ENCODE measurements around the gene TMEM120A.
A peak's percentile ranks its signal among the peaks of the same experiment; 100 is the strongest.

TMEM120A gene

DNA sequence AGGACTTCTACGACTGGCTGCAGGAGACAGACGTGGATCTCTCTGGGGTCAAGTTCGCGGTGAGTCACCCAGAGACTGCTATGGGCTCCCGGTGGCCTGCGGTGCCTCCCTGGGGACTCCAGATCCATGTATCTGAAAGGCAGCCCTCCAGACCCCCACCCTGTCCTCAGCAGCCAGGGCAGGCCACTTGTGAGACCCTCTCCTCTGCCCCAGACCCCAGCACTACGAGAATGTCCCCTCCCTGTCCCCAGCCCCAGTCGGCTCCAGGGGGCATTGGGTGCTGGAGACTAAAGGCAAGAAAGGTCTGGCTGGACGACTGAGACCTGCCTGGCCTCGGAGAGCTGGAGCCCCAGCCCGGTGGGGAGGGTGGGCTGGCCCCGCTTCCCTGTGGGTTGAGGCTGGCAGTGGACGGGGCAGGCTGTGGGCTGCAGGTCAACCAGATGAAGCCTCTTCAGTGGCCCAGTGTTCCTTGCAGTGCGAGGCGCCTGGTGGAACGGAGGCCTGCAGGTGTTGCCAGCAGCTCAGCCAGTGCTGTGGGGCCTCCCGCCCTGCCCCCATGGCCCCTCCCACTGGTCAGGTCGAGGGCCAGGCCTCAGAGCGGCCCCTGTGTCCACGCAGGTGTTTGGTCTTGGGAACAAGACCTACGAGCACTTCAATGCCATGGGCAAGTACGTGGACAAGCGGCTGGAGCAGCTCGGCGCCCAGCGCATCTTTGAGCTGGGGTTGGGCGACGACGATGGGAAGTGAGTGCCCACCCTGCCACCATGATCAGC lies 13.8 kb downstream of the TMEM120A start:
- DNase-seq: no peak

DNA sequence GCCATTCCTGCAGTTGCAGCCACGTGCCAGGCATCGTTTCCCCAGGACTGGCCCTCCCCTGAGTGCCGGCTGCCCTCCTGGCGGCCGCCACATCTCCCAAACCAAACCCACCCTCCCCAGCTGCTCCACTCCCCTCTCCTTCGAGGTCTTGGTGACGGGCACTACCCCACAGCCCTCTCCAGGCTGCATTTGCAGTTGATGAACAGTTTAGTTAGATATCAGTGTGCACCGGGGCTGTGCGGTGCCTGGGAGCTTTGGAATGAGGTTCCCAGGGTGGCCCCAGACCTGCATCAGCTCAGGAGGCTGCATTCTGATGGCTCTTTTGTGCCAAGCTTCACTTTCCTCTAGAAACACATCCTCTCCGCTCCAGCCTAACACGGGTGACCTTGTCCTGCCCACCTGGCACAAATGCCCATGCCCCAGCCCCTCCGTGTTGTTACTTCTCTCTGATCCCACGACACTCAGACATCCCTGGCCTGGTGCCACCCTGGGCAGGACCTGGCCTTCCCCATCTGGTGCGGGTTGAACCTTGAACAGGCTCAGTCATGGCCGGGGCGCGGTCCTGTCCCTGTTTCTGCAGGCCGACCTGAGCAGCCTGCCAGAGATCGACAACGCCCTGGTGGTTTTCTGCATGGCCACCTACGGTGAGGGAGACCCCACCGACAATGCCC lies 14.5 kb downstream of the TMEM120A start:
- DNase-seq: no peak

DNA sequence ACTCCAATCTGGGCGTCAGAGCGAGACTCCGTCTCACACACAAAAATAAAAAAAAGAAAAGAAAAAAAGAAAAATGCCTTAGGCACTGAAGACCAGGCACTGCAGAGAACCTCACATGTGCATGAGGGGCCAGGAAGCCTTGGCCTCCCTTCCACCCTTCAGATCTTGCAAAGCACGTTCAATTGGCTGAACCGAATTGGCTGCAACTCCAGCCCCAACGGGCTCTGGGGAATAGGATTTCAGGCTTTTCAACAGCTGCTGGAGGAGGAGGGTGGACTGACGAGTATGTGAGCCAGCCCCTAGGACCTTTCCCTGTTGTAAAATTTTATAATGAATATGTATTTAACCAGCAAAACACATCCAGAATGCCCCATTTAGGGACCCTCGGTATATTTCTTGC lies 16.7 kb downstream of the TMEM120A start:
- no peak for DNase-seq

DNA sequence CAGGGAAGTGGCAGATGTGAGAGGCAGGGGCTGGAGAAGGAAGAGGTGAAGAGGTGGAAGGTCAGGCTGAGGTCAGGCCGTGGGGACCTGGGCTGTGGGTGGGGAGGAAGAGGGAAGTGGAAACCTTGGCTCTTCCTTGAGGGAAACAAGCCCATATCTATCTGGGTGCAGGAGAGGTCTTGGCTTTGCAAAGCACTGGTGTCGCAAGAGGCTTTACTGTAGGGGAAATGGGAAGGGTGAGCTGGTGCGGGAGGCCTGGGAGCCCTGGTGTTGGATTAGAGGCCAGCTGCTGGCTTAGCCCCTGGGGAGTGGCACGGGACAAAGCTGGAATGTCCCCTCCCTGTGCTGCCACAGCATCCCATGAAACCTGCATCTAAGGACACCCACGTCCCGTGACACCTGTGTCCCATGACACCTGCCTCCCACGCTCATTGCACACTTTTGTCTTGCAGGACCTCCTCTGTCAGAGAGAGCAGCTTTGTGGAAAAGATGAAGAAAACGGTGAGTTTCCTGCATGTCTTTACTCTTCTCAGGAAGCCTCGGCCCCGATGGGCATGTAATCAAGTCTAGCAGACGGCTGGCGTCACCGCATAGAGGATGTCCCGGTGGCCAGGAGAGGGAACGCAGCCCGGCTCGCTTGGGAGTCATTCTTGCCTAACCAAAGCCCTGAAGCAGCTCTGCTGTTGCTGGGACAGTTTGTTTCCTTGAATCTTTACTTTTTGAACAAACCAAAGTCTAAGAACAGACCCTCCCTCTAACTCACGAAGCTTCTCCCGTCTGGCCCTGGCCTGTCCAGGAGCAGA lies 22.2 kb downstream of the TMEM120A start:
- peak; percentile 64 for DNase-seq

DNA sequence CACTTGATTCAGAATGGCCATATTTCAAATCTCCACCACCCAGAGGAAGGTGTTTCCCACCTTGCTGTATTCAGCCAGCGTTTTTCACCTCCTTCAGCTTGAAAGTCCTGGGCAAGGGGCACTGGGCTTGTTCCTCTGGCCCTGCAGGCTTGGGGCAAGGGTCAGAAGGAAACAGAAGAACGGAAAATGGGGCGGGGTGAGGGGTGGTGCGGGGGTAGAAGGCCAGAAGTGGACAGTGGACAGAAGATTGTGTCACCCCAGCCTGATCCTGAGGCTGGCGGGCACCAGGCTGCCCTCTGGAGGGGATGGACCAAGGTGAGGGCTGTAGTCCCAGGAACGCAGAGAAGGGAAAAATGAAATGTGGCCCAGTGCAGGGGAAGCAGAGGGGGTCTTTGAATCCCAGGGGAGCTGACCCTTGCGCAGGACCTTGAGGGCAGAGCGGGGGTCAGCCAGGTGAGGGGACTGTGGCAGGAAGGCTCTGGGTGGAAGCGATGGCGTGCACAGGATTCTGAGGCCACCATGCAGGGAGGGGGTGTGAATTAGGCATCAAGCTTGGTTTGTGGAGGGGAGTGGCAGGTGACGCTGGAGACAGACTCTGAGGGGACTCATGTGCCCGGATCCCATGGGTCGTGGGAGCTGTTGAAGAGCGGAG lies 23.0 kb downstream of the TMEM120A start:
- DNase-seq: no peak

DNA sequence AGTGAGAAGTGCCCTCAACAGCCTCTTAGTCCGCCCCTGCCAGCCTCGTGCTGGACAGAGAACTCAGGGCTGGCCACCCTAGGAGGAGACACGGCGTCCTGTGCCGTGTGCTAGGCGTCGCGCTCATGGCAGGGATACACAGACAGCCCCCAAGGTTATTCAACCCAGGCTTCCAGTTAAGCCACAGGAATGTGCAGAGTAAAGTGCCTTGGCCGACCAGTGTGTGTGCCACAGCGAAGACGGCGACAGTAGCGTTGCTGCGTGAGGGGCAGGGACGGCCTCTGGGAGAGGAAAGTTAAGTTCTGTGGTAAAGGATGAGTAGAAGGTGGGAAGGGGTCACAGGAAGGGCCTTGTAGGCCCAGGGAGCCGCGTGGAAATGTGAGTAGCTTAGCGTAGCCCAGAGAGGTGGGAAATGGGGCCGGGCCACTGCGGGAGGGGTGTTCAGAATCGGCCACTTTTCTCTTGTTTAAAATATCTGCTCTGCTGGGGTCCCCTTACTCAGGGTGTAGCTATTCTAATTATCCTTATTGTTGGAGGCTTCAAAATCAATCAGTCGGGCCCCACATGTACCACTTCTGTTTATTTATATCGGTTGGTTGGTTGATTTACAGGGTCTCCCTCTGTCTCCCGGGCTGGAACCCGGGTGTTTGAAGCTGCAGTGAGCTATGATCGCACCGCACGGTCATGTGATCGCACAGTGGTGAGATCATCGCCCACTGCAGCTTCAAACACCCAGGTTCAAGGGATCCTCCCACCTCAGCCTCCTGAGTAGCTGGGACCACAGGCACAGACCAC lies 24.5 kb downstream of the TMEM120A start:
- no peak for DNase-seq

DNA sequence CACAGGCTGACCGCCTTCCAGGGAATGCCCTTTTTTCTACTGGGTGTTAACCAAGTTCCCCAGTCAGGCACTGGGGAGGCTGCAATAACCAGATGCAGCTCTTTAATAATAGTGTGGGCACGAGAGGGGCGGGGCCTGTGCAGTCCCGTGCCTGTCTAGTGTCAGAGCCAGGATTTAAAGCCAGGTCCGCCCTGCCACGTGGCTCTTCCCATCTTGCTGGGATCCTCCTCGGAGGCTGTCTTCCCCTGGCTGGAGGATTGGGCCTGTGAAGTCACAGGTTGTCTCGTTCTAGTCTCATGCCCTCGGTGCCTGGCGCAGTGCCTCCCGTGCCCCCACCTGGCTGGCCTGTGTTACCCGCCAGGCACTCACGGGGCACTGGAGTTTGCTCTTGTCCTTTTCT lies 25.2 kb downstream of the TMEM120A start:
- DNase-seq: no peak

DNA sequence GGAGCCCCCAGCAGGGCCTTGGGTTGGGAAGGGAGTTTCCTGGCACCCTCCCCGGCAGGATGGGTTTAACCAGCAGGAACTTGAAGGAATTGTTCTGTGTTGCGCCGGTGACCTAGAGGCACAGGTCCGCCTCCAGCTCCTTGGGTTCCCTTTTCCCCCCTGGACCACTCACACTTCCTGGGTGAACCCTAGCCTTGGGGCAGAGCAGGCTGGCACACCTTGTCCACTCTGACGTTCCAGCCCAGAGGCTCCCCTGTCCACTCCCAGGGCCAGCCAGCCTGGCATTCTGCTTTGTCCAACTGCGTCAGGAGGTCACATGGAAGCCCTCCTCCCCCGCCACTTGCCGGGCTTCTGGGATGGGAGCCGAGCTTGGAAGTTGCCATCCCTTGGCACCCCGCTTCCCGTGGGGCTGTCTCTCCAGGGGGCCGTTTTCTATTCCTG lies 25.8 kb downstream of the TMEM120A start:
- DNase-seq: no peak

DNA sequence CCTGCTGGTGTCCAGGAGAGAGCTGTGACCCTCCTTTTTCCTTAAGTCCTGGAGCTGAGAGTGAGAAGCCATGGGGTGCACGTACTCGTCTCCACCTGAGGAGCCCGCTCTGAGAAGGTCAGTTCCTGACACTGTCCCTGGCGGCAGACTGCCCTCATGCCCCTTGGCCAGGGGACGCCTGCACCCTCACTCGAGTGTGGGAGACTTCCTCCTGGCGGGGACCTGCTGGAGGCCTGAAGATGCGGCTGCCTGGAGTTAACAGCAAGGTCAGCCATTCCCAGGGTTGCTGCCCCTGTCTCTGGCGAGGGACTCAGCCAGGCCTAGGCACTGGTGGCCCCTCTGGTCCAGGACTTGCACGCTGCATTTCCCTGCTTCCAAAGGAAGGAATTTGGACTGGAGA lies 26.4 kb downstream of the TMEM120A start:
- no peak for DNase-seq

DNA sequence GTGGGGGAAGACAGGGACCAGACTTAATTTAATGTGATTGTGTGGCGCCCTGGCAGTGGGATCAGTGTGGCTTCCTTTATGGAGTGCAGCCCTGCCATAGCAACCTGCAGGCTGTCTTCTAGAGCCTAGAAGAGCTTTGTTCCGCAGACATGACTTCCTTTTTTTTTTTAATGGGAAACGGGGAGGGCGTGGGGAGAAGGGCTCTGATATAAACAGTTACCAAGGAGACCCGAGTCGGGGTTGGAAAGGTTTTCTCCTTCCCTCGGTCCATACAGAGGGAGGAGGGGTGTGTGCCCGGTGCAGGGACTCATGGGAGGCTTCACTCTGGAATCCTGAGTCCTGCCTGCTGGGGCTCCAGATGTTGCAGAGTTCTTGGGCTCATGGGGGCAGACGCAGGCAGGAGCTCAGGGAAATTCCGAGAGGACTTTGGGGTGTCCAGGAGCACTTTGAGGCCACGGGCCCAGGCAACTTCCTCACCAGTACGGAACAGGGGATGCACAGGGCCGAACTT lies 26.9 kb downstream of the TMEM120A start:
- peak; percentile 58 for DNase-seq

DNA sequence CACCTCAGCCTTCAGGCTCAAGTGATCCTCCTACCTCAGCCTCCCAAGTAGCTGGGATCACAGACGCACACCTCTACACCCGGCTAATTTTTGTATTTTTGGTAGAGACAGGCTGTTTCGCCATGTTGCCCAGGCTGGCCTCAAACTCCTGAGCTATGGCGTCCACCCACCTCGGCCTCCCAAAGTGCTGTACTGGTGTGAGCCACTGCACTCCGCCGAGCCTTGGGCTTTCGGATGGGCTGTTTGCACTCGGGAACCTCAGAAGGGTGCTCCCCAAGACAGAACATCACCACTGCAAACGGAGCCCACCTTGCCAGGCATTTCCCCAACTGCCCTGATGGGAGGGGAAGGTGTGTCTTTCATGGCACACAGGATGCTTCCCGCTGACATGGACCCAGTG lies 27.3 kb downstream of the TMEM120A start:
- DNase-seq: no peak

DNA sequence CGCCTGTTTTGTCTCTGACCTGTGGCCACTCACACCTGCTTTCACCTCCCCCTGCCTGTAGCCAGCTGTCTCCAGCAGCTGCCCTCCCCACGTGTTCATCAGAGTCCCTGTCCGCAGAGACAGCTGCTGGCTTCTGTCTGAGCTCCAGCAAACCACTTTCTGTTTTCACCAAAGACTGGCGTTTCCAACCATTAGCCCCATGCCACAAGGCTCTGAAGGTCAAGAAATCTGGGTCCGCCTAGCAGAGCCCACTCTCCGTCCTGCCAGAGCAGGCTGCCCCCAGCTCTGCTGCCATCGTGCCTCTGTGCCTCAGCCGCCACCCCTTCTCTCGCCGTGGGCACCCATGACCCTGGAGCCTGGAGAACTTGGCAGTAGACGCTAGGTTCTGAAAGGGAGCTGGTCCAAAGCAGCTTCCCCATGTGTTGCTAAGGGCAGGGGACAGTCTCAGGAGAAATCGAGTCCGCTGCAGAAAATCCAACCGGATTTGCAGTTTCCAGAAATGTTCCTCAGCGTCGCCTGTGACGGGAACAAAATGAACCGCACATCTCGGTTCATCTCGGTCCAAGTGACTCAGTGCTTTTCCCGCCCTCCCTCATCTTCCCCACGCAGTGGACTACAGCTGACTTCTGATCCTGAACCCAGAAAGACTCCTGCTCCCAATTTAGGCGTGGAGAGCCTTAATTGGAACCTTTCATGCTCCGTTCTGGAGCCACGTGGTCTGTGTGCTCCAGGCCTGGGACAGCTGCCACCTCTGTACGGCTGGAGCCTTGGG lies 28.0 kb downstream of the TMEM120A start:
- DNase-seq: no peak

DNA sequence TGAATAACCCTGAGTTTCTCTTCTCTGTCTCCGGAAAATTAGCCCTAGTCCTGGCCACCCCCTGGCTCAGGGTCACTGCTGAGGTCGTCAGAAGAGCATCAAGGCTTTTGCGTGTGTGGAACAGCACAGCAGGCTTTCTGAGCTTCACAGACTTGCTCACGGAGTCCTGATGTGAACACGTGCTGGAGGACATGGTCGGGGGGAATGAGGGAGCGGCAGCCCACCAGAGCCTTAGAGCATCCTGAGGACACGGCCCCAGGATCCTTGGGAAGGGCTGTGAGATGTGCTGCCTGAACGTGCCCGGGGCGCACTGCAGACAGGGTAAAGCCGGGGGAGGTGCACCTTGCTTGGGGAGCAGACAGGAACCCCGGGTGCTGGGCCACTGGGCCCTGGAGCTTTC lies 28.8 kb downstream of the TMEM120A start:
- DNase-seq: no peak

DNA sequence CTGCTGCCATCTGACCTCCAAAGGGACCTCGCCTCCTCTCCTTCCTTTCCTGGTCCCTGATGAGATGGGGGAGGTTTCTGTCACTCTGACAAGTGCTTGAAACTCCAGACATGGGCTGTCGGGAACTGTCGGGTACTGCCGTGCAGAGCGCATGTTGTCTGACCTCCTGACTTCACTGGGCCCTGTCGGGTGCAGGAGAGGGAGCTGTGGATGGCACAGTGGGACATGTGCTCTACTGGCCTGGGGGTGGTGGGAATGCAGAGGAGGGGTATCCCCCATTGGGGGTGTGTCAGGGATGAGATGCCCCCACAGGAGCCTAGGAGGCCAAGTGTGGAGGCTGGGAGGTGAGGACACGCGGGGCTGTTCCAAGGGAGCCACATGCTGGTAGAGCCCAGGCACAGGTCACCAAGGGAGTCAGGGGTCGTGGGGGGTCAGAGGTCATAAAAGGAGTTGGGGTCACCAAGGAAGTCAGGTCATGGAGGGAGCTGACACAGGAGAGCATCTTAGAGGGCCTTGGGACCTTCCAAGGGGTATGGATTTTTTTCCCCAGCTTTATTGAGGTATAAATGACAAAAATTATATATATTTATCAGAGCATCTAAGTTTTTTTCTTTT lies 30.9 kb downstream of the TMEM120A start:
- no peak for DNase-seq

DNA sequence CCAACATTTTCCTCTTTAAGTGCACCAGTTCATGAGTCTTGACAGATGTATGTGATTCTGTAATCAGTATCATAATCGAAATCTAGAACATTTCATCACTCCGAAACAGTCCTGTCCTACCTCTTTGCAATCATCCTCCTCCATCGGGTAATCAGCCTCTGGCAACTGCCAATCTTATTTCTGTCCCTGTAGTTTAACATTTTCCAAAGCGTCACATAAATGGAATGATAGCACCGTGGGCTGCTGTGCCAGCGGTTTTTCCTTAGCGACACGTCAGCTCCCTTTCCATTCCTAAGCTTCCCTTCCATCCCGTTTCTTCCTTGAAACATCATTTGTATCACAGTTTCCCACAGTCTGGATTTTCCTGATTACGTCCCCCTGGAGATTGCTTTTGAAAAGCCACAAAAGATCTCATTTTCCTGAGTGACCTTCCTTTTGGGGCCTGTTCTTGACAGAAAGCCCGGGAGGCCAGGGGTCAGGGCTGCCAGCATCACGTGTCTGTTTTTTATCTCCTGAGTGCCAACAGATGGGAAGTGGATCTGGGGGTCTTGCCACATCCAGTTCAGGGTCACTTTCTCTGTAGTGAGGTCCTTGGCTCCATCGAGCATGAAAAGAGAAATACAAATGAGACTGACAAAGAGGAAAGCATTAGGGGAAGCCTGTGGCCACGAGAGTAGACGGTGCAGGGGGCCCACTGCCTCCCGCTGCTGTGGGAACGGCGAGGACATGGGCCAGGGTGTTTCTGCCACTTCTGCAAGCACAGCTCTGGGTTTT lies 31.6 kb downstream of the TMEM120A start:
- no peak for DNase-seq

DNA sequence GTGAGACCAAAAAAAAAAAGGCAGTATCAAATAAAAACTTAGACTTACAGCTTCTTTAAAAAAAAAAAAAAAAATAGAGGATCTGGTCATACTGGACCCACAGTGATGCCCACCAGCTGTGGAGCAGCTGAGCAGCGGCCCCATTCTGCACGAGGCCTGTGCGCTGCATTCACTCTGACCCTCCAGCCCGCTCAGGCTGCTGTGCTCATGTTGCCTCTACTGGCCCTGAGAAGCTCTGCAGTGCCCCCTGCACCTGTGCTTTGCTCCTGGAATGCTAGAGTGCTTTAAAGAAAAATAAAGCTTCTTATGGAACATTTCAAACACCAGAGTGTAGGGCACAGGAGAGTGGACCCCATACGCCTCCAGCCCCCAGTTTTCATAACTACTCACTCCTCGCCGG lies 33.2 kb downstream of the TMEM120A start:
- DNase-seq: no peak

DNA sequence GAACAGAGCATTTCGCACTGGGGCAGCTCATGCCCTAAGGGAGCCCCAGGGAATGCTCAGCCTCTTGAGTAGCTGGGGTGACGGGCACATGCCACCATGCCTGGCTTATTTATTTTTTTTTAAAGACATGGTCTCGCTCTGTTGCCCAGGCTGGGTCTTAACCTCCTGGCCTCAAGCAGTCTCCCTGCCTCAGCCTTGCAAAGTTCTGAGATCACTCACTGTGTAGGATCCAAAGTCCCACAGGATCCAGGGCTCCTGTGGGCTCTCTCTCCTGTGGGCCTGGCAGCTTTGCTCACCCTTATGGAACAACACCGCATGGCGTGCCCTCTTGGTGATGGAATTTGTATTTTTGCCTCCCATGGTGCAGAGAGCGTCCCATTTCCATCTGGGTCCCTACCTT lies 34.0 kb downstream of the TMEM120A start:
- no peak for DNase-seq

DNA sequence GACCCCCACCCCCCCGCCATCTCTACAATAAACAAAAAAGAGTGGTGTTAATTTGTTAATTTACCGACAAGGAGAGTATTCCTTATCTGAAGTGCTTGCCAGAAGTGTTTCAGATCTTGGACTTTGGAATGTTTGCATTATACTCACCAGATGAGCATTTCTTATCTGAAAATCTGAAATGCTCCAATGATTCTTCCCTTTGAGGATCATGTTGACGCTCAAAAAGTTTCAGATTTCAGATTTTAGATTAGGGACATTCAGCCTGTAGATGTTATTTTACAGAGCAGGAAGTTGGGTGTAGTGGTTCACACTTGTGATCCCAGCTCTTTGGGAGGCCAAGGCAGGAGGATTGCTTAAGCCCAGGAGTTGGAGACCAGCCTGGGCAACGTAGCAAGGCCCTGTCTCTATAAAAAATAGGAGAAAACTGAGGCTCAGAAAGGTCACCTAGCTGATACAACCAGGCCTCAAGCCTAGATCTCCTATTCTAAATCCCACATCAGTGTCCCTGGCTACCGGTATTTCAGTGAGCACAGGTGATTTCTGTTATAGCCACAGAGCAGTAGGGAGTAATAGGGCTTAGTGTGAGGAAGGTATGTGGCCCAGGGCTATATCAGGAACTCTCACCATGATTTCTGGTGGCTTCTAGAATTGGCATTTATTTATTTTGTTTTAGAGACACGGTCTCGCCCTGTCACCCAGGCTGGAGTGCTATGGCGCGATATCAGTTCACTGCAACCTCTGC lies 35.4 kb downstream of the TMEM120A start:
- DNase-seq: no peak

DNA sequence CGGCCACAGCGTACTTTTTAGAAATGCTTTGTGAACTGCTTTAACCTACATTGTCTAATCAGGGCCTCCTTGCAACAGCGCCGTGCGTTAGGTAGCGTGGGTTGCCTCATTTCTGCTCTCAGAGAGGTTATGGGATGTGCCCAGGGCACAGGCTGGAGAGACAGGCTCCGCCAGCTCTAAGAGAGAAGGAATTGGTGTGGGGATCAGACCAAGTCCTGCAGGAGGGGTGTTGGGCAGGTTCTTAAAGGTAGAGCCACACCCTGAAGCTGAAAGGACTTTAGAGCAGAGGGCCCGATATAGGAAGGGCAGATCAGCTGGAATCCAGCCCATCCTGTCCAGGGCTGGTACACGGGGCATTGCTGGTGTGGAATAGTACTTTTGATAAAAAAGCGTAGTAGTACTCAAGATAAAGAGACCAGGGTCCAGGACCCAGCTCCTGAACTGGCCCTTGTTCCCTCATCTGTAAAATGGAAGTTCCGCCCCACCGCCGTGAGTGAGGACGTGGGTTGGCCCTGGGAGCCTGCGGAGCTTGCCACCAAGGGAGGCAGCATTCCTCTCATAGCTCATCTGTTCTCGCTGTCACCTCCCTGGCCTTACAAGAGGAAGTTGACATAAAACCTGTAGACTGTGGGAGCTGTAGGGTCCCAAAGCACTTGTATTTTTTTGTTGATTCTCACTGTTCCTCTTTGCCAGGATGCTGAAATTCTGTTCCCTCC lies 37.2 kb downstream of the TMEM120A start:
- no peak for DNase-seq
